ENCODE results near the gene IL17RE.

DNA sequence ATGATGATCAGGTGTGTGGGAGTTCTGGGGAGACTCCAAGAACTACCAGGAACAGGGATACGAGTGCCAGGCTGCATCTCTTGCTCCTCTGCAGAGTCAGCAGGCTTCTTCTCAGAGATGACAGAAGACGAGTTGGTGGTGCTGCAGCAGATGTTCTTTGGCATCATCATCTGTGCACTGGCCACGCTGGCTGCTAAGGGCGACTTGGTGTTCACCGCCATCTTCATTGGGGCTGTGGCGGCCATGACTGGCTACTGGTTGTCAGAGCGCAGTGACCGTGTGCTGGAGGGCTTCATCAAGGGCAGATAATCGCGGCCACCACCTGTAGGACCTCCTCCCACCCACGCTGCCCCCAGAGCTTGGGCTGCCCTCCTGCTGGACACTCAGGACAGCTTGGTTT, 41.6 kb downstream of the IL17RE start:
- TF ChIP-seq, protein P1, sequence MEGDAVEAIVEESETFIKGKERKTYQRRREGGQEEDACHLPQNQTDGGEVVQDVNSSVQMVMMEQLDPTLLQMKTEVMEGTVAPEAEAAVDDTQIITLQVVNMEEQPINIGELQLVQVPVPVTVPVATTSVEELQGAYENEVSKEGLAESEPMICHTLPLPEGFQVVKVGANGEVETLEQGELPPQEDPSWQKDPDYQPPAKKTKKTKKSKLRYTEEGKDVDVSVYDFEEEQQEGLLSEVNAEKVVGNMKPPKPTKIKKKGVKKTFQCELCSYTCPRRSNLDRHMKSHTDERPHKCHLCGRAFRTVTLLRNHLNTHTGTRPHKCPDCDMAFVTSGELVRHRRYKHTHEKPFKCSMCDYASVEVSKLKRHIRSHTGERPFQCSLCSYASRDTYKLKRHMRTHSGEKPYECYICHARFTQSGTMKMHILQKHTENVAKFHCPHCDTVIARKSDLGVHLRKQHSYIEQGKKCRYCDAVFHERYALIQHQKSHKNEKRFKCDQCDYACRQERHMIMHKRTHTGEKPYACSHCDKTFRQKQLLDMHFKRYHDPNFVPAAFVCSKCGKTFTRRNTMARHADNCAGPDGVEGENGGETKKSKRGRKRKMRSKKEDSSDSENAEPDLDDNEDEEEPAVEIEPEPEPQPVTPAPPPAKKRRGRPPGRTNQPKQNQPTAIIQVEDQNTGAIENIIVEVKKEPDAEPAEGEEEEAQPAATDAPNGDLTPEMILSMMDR (IDR thresholded peaks at IDR 0.05): no peak
- TF ChIP-seq POLR2A (IDR thresholded peaks at IDR 0.05): no peak
